GM18868 (cell line): ENCODE measurements around the gene EZR.
"Not testable (repeated sequence)": the region's sequence is repeated elsewhere in the genome, so short reads cannot be mapped to it uniquely, and the experiment has no call there.

ENCODE experiments used
- ATAC-seq: cut with Tn5 transposase; IDR thresholded peaks from one replicate; pipeline ENCODE4 v1.9.1; 2021; ENCODE audit warnings: mild to moderate bottlenecking, moderate library complexity; ENCODE audit not compliant: unreplicated experiment

Gene EZR

GRCh38 chr6:158843751-158844683 is 24.8 kb upstream of the EZR start:
- no peak for ATAC-seq

- no peak for ATAC-seq
Measured at GRCh38 chr6:158841358-158841757, 22.2 kb upstream of the EZR start.

DNA sequence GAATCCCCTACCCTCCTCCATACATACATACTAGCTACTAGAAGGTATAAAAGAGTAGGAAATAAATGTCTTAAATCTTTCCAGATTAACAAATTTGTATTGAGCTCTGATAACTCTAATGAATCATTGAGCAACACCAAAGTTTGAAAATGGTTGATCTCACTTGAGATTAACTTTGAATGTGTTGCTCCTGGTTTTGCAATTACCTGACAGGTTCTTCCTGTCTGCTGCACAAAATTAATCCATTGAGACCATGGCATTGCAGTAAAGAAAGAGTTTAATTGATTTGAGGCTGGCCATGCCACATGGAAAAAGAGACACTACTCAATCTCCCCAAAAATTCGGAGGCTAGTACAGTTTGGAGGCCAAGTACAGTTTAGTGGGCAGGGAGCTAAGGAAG is 21.3 kb upstream of the EZR start:
- no peak for ATAC-seq

- no peak for ATAC-seq
Measured at GRCh38 chr6:158839796-158840195, 20.6 kb upstream of the EZR start.

GRCh38 chr6:158838790-158839189 is 19.6 kb upstream of the EZR start:
- ATAC-seq = not testable (repeated sequence)

GRCh38 chr6:158837684-158838625 is 18.8 kb upstream of the EZR start:
- ATAC-seq = no peak

DNA sequence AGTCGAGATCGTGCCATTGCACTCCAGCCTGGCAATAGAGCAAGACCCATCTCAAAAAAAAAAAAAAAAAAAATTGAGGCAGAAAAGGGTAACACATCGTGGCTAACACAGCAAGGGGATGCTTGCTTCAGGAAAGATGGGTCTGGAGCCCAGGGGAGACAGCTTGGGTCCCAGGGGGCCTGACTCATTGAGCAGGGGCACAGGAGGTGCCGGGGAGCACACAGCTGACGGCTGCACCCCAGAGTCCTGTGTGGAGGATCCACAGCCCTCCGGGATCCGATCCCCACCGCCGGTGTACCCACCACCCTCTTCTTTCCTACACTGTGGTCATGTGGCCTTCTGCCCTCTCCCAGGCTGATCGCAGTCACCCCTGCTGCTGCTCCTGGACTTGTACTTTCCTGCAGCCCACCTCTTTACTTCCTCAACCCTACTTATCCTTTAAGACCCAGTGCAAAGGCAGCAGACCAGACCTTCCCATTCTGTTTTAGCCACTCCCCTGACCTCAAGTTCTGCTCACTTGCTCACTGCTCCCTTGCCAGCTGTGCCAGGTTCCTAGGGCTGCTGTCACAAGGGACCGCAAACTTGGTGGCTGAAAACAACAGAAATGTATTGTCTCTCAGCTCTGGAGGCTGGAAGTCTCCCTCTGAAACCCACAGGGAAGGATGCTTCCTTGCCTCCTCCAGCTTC is 17.6 kb upstream of the EZR start:
- no peak for ATAC-seq

DNA sequence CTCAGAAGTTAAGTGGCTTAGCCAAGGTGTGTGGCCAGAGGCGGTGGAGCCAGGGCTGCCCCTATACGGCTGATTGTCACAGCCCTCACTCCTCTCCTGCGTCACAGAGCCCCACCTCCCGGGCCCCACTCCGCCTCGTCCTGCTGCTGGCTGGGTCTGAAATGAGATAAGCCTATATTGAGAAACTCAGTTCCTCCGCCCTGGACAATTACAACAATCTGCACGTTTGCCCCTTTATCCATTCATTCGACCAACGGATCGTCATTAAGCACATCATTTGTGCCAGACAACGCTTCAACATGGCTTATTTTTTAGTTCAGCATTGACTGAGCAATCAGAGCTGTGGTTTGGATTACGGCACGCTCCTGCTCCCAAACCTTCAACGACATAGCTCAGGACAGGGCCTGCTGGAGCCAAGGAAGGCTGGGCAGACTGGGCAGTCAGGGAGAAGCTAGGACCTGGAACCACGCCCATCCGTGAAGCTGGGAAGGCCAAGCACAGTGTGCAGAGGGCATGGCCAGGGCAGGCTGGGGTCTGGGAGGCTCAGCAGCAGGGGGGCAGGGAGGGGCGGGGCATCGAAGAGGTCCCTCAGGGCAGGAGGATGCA is 16.6 kb upstream of the EZR start:
- ATAC-seq = no peak

DNA sequence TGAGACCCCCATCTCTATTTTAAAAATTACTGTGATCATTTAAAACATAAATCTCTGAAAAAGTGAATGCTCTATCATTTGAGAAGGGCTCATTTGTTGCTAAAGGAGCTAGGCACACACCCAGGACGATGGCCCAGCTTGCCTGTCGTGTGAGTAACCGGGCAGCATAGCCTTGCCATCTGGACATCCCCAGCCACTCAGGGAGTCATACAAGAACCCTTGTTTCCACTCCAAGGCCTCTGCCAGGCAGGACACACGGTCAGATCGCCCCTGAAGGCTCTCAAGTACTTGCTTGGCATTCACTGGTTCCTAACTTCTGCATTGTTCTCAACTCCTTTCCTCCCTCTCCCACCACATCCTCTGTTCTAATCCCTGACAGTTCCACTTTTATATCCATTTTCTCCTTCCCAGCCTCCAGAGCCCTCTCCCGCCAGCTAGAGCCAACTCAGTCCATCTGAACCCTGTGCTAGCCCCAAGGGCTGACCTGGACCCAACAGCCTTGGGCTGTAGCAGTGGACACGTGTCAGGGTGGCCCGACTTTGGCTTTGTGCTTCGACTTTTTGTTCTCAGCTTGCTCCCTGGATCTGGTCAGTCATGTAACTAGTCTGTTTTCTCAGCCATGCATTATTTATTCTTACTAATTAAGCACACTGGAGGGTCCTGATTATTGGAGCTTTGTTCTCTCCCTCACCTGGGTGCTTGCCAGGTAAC is 15.7 kb upstream of the EZR start:
- no peak for ATAC-seq

DNA sequence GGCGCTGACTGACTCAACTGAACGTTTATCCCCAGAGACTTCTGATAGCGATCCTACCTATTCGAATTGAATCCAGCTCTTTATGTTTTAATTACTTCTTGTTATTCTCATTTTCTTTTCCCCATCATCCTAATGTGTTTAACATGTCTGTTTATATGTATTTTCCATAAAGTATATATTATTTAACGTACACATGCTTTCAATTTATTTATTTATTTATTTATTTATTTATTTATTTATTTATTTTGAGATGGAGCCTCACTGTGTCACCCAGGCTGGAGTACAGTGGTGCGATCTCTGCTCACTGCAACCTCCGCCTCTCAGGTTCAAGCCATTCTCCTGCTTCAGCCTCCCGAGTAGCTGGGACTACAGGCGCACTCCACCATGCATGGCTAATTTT is 13.6 kb upstream of the EZR start:
- not testable (repeated sequence) for ATAC-seq

- no peak for ATAC-seq
Measured at GRCh38 chr6:158832026-158832425, 12.9 kb upstream of the EZR start.

DNA sequence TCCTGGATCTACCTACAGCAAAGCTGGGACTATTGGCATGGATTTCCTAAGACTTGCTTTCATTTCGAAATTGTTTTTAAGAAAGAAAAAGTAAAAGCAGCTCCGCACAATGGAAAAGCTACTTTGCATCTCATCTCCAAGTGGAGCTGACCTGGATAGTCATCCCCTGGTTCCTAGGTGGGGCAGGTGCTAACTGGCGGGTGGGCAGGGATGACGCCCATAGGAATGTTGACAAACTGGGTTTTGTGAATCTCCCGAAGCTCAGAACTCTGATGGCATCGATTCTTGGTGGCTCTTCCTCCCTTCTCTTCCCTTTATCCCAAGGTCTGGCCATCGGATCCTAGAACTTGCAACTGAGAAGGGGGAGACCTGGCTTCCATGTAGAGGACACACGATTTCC is 12.4 kb upstream of the EZR start:
- ATAC-seq = no peak

DNA sequence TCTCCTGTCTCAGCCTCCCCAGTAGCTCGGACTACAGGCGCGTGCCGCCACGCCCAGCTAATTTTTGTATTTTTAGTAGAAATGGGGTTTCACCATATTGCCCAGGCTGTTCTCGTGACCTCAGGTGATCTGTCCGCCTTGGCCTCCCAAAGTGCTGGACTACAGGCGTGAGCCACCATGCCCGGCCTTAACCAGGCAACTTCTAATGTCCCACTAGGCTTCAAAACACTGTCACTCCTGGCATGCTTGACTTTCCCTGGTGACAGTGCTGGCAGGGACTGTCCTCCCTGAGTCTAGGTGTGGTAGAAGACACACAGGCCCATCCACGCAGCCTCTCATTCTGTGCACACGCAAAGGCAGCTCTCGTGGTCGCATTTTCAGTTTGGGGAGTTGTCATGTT is 11.6 kb upstream of the EZR start:
- no peak for ATAC-seq

- no peak for ATAC-seq
Measured at GRCh38 chr6:158828807-158829206, 9.6 kb upstream of the EZR start.

DNA sequence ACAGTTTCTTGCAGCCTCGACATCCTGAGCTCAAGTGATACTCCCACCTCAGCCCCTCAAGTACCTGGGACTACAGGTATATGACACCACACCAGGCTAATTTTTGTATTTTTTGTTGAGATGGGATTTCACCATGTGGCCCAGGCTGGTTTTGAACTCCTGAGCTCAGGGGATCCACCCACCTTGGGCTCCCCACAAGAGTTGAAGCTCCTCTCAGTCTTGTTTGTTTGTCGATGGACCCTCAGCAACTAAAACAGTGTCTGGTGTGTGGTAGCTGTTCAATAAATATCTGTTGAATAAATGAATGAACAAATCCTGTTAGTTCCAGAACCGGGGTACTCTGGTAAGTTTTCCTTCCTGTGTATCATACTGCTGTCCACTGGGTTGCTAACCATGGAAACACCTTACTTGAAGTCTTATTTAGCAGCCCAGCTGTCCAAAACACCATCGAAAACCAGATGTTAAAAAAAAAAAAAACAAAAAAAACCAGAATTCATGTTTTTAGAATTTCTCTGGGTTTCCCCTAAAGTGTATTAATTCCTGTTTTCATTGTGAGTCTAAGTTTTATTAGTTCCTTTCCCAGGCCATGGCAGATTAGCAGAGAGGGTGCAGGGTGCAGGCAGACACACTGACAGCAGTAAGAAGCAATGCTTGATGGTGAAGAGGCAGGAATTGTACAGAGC is 7.8 kb upstream of the EZR start:
- peak; percentile 70 for ATAC-seq

DNA sequence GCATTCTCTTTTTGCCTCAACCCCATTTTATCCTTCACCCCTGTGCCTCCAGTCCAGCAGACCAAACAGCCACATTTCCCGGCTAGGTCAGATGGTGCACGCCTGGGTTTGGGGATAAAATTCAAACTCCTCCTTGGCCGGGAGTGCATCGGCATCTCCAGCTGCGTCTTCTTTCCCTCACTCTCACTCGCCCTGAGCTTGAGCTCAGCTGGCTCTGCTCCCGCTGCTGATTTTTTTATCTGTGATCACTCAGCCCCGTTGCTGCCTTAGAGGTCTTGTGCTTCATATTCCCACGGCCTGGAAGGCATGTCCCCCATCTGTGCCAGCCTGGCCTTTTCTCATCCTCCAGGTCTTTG is 6.8 kb upstream of the EZR start:
- no peak for ATAC-seq

DNA sequence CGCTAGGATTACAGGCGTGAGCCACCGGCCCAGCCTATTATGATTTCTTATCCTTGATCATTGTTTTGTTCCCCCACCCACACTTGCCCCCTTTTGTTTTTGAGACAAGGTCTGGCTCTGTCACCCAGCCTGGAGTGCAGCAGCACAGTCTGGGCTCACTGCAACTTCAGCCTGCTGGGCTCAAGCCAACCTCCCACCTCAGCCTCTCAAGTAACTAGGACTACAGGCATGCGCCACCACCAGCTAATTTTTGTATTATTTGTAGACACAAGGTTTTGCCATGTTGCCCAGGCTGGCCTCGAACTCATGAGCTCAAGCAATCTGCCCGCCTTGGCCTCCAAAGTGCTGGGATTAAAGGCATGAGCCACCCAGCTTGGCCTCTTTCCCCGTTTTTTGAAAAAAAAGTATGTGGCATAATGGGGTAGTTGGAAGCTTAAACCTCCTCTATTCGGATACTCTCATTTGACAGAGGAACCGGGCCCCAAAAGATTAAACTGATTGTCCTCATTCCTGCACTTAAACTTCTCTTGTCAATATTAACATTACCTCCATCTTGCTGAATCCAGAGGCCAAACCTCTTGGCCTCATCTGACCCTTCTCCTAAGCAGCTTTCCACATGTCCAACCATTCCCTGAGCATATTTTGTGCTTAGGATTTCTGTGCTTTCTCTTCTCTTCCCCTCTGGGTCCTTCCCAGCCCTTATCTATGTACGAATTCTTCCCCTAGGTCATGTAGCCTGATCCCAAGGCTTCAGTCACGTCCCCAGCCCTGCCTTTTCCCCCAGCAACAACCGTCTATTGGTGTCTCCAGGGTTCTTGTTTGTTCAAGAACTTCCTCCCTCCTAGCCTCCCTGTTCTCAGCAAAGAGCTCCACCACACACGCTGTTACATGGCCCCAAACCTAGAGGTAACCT is 6.1 kb upstream of the EZR start:
- ATAC-seq = no peak

DNA sequence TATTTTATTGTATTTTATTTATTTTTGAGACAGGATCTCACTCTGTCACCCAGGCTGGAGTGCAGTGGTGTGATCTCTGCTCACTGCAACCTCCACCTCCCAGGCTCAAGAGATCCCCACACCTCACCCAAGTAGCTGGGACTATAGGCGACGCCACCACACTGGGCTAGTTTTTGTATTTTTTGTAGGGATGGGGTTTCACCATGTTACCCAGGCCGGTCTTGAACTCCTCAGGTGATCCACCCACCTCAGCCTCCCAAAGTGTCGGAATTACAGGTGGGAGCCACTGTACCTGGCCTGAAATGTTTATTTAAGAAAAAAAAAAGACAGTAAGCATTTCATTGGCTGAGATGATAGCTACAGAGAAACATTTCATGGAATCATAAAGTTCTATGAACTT is 4.4 kb upstream of the EZR start:
- ATAC-seq = not testable (repeated sequence)
